ENCODE data around the gene GRK4. TPM values are rescaled to one million over a fixed set of nuclear protein-coding genes. Genes with fewer than 3 reads are reported as not detected.

Gene GRK4
- total RNA-seq, 1 experiment from 2014 or later = 4.2 TPM

DNA sequence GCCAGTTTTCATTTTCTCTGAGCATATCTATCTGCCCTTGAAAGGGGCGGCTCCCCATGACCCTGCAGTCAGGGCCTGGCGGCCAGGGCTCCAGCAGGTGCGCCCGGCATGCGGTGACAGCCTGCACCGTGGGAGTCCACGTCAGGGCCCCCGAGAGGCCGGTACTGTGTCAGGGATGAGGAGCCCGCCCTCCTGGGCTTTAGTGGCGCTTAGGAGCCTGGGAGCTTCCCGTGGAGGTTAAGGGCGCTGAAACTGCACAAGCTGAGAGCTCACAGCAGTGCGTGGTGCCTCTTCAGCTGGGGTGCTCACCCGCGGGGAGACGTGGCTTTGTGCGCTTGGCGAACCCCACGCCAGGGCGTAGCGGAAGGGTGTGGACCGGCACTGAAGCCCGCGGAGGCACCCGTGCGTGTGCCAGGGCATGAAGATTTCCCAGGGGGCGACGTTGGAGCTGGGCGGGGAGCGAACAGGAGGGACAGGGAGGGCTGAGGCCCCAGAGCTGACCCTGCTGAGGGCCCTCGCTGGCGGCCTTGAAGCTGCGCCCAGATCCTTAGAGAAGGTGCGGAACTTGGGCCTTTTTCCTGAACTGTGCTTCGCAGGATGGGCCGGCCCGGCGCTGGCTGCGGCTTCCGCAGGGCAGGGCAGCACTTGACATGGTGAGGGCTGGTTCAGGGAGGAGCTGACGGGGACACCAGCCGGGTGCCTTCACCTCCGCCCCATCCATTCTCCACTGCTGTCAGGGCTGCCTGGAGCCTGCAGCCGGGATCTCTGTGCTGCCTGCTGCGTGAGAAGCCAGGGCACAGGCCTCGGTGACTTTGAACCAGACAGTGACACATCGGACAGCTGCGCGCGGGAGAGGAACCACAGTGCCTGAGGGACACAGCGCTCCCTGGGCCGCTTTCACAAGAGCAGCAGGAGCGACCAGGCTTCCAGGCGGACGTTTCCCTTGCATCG, 78.1 kb downstream of the GRK4 start:
- DNase-seq (ENCODE audit: low read depth, low spot score) = no peak
- POLR2A ChIA-PET = no interaction called here
- intact Hi-C loops (cut with micrococcal nuclease) = no loop called here

More for the DNA sequence above, 78.1 kb downstream of the GRK4 start:
- no peak overlapping the region for H3K27ac ChIP-seq (ENCODE audit: low read depth, low read length)
- no TSS peak for BruUV-seq (replicated peaks)
- no peak overlapping the region for H3K4me2 ChIP-seq (ENCODE audit: low read length)
- no peaks in the 10 kb centered on the region for H3K79me2 ChIP-seq (ENCODE audit: insufficient read depth, low read length)
- H3K9me3 ChIP-seq (ENCODE audit: control insufficient read depth in 1 of 2, insufficient read depth in 1 of 2, low read depth in 1 of 2, low read length in 2 of 2) = no peaks in the 10 kb centered on the region
- CTCF ChIA-PET = no interaction called here
- H3K9ac ChIP-seq (ENCODE audit: low read length) = no peak overlapping the region
- H3K9me2 ChIP-seq (ENCODE audit: insufficient read depth) = no peaks in the 10 kb centered on the region
- no peaks in the 10 kb centered on the region for H4K20me1 ChIP-seq (ENCODE audit: insufficient read depth)
- no peak for ATAC-seq
- H3K27me3 ChIP-seq (ENCODE audit: insufficient read depth, low read length) = no peaks in the 10 kb centered on the region
- no peak for TF ChIP-seq YY1 (IDR thresholded peaks at IDR 0.05; ENCODE audit: extremely low read depth, insufficient replicate concordance, low read depth, low read length)
- no peak for TF ChIP-seq RAD21 (IDR thresholded peaks at IDR 0.05; ENCODE audit: low read depth)
- no peak for TF ChIP-seq CBX3 (IDR thresholded peaks at IDR 0.05; ENCODE audit: low read depth)
- TF ChIP-seq SIN3A (IDR thresholded peaks at IDR 0.05; ENCODE audit: low read depth) = no peak
- TF ChIP-seq POLR2A (IDR thresholded peaks at IDR 0.05; ENCODE audit: borderline replicate concordance, extremely low read depth, insufficient read depth, insufficient read length) = no peak
- no peak for TF ChIP-seq FOSL1 (IDR thresholded peaks at IDR 0.05; ENCODE audit: low read depth)
- no peak for TF ChIP-seq ZNF274 (IDR thresholded peaks at IDR 0.05; ENCODE audit: low read depth, low read length)
- no peak for TF ChIP-seq EGR1 (IDR thresholded peaks at IDR 0.05; ENCODE audit: low read depth)
- TF ChIP-seq, protein P1, sequence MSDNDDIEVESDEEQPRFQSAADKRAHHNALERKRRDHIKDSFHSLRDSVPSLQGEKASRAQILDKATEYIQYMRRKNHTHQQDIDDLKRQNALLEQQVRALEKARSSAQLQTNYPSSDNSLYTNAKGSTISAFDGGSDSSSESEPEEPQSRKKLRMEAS (IDR thresholded peaks at IDR 0.05) = no peak
- no peak for TF ChIP-seq POLR2AphosphoS5 (IDR thresholded peaks at IDR 0.05; ENCODE audit: low read depth, low read length)
- TF ChIP-seq REST (IDR thresholded peaks at IDR 0.05; ENCODE audit: low read depth) = no peak
- TF ChIP-seq SRF (IDR thresholded peaks at IDR 0.05; ENCODE audit: low read depth) = no peak
- no peak for TF ChIP-seq JUND (IDR thresholded peaks at IDR 0.05)
- TF ChIP-seq ZBTB33 (IDR thresholded peaks at IDR 0.05; ENCODE audit: extremely low read depth, insufficient replicate concordance, low read length) = no peak
- peaks cover 0 to 10% of the 10 kb centered on the region in 2 experiments; a peak in 2 of 4 replicates for H3K4me1 ChIP-seq (ENCODE audit: control insufficient read depth in 1 of 2, insufficient read depth in 2 of 2, low read length in 2 of 2)
- H2AFZ ChIP-seq (ENCODE audit: low read depth, low read length, poor library complexity, severe bottlenecking) = no peak overlapping the region
- H3K36me3 ChIP-seq (ENCODE audit: control insufficient read depth in 1 of 2, insufficient read depth in 2 of 2, low read length in 2 of 2) = no peaks in the 10 kb centered on the region
- RAD21 ChIA-PET (ENCODE audit: low non-redundant PET in 1 of 2, low total read pairs in 2 of 2, uncharacterized antibody in 2 of 2, unreplicated experiment in 2 of 2) = no interaction called here
- no peak overlapping the region for H3K4me3 ChIP-seq (replicated peaks in 1 of 2; ENCODE audit: low read depth in 1 of 2, low read length in 2 of 2)
